ENCODE data around the gene HOXC12.

Gene HOXC12

GRCh38 chr12:53973236-53974042 is 18.7 kb downstream of the HOXC12 start (continued):
- TF ChIP-seq ZBTB11 (tag by site-specific recombination; conservative IDR thresholded peaks at IDR 0.05; ENCODE audit: low read depth) (peak; percentile 63), KLF10 (tag by site-specific recombination; IDR thresholded peaks at IDR 0.05) (peak; percentile 44; the same call in 1 of the 2 replicates), ZSCAN4 (tag by site-specific recombination; IDR thresholded peaks at IDR 0.05) (no peak), MYNN (tag by site-specific recombination; IDR thresholded peaks at IDR 0.05; ENCODE audit: borderline replicate concordance) (no peak), ZNF518A (tag by site-specific recombination; conservative IDR thresholded peaks at IDR 0.05; ENCODE audit: low read depth) (no peak), ZNF155 (tag by site-specific recombination; IDR thresholded peaks at IDR 0.05) (no peak), IKZF3 (tag by site-specific recombination; IDR thresholded peaks at IDR 0.05) (peak; percentile 45; the same call in 1 of the 2 replicates), ZBTB48 (tag by site-specific recombination; IDR thresholded peaks at IDR 0.05) (no peak; the same call in 1 of the 2 replicates), ZNF514 (tag by site-specific recombination; IDR thresholded peaks at IDR 0.05) (no peak), ZNF223 (tag by site-specific recombination; IDR thresholded peaks at IDR 0.05) (no peak), ZSCAN30 (tag by site-specific recombination; IDR thresholded peaks at IDR 0.05) (peak; percentile 62), ZNF292 (tag by site-specific recombination; IDR thresholded peaks at IDR 0.05; ENCODE audit: borderline replicate concordance, low read depth) (no peak), ZNF239 (tag by site-specific recombination; IDR thresholded peaks at IDR 0.05) (no peak), PBX3 (CRISPR knock-in tag; IDR thresholded peaks at IDR 0.05) (no peak), MEIS1 (CRISPR knock-in tag; IDR thresholded peaks at IDR 0.05; ENCODE audit: borderline replicate concordance) (no peak), ZBTB10 (tag by site-specific recombination; IDR thresholded peaks at IDR 0.05) (peak; percentile 52; the same call in 1 of the 2 replicates), HIC1 (tag by site-specific recombination; IDR thresholded peaks at IDR 0.05) (peak; percentile 49), ZNF341 (tag by site-specific recombination; IDR thresholded peaks at IDR 0.05; ENCODE audit: low read depth) (no peak), ZNF148 (tag by site-specific recombination; IDR thresholded peaks at IDR 0.05; ENCODE audit: borderline replicate concordance) (no peak)

Measured in HEK293 (cell line).